Heart right ventricle (tissue), 16 donors: ENCODE results near the gene ANKH. TPM values are rescaled to one million over a fixed set of nuclear protein-coding genes. Genes with fewer than 3 reads are reported as not detected.

Source experiments
- ATAC-seq, 8 donors: fragments of 200-7000 bp; cut with Tn5 transposase; one replicate each; pipeline ENCODE4 v1.9.1; 2020; ENCODE audit warnings: mild to moderate bottlenecking in 8 of 8, moderate library complexity in 8 of 8, moderate number of reproducible peaks in 1 of 8
- DNase-seq, 2 donors: peaks; one replicate each; pipeline ENCODE4 v3.0.0-alpha.2; 2020
- H3K27ac ChIP-seq, 10 donors: fragments of 200-600 bp; sonication (generic) in 2 of 10; one replicate each; pipeline versions ENCODE4 v1.5.0 to v1.8.0; 2020 to 2022; ENCODE audit warnings: mild to moderate bottlenecking in 3 of 10
- H3K27me3 ChIP-seq, 7 donors: fragments of 200-600 bp; one replicate each; pipeline ENCODE4 v1.8.0; 2021 to 2022; ENCODE audit warnings: mild to moderate bottlenecking in 2 of 7
- H3K36me3 ChIP-seq, 9 donors: fragments of 200-600 bp; sonication (generic) in 1 of 9; one replicate each; pipeline versions ENCODE4 v1.5.0 to v1.8.0; 2020 to 2022; ENCODE audit warnings: mild to moderate bottlenecking in 2 of 9
- H3K4me1 ChIP-seq, 9 donors: fragments of 200-600 bp; sonication (generic) in 1 of 9; one replicate each; pipeline versions ENCODE4 v1.5.0 to v1.8.0; 2020 to 2022; ENCODE audit warnings: mild to moderate bottlenecking in 4 of 9
- H3K4me3 ChIP-seq, 10 donors: fragments of 200-600 bp; sonication (generic) in 2 of 10; one replicate each; pipeline versions ENCODE4 v1.5.0 to v1.8.0; 2020 to 2022; ENCODE audit warnings: mild to moderate bottlenecking in 7 of 10, moderate library complexity in 2 of 10
- H3K9me3 ChIP-seq, 11 donors: fragments of 200-600 bp in 10 of 11; sonication (generic) in 2 of 11; one replicate each; pipeline versions ENCODE4 v1.5.0 to v1.8.0; 2013 to 2022; ENCODE audit warnings: mild to moderate bottlenecking in 2 of 11, control low read depth in 1 of 11, moderate library complexity in 1 of 11
- CTCF ChIP-seq, 9 donors: fragments of 200-600 bp; sonication (generic) in 2 of 9; IDR thresholded peaks; one replicate each; pipeline versions ENCODE4 v1.5.0 to v1.8.0; 2021 to 2022; ENCODE audit warnings: antibody characterized with exemption in 9 of 9, mild to moderate bottlenecking in 5 of 9, moderate library complexity in 1 of 9
- WGBS, 2 donors: extraction: QIAGEN DNeasy Blood & Tissue Kit; methylation state at CpG; one replicate each; pipeline ENCODE4 v1.1.7; 2013; ENCODE audit warnings: inconsistent platforms in 1 of 2; 5-methylcytosine and 5-hydroxymethylcytosine counted together
- intact Hi-C, 10 donors: fragments of 100-400 bp; cut with DNase I; formaldehyde crosslinking; loops; one replicate each; pipeline versions ENCODE4 v1.11.1 to v1.14.2; 2022
- polyA plus RNA-seq, 2 donors: library from polyadenylated mRNA; stranded (reverse); fragments of 200-250 nt; gene quantifications; one replicate each; pipeline ENCODE4 v1.2.3, GENCODE V29; 2013
- total RNA-seq, 10 donors: library from RNA; stranded (reverse); fragmentation: NEBNext Ultra II Directional in 3 of 10; extraction: Animal tissue kit (Norgen Biotek cat#: 25700) in 3 of 10; gene quantifications; one replicate each; pipeline versions ENCODE4 v1.2.1 to v1.2.4, GENCODE V29; 2021 to 2023
- donor health status: Arrhythmogenic right ventricular cardiomyopathy.
- donor health status: ischemic (EF 13 %, LVEDD 7.1; RV severe dilation, severe dysfunction).
- donor health status: healthy with polysubstance abuse.
- donor health status: DM: no; HTN: yes; CAD: no.
- donor health status: DM: no; HTN: no; CAD: no.
- donor health status: ischemic (EF 25% LVEDD 6.9; RV normal size, moderate dysfunction).
- donor health status: ischemic (EF 25% LVEDD 5.7; RV mildly dilated, moderate dysfunction).
- donor health status: healthy.
- donor health status: DM: yes; HTN: yes; CAD: no.
- donor health status: Ischemic cardiomyopathy.
- donor health status: ischemic (EF 35%, LVEDD 5.7; RV mildly dilated, moderate dysfunction).
- donor health status: nonischemic (EF 11% LVEDD 7.7; RV severe dilation, severe dysfunction).
- donor health status: DM: yes; HTN: yes; CAD: no.
- donor health status: PGD.
- donor health status: ischemic (EF 29% LVEDD 5.4; RV normal size, mild dysfunction).
- donor health status: nonischemic (EF 23%, LVEDD 6.1; RV moderate dilation, normal function).

Gene ANKH
- total and polyA plus RNA-seq, 12 donors = 51.0 to 256 (median 192) TPM

DNA sequence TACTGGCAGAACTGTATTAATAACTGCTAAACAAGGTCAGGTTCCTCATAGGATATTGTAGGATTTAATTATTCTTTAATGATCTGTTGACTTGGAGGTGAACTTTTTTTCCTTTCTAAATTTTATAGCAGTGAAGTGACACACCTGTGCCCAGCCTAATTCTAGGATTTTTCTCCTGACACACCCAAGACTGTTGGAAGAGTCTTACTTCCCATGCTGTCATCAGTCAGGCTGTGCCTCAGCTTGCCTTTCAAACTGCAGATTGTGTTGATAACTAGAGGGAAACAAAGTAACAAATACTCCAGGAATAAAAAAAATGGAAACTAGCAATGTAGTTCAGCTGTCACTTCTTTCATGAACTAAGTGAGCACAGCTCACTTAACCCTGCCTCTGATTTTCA, 185.1 kb downstream of the ANKH start:
- H3K36me3 ChIP-seq = peaks cover 0 to 96% (median 40%) of the 10 kb centered on the region in 9 donors
- intact Hi-C loops = loop anchor here in 8 of 10 donors (5.0 to 10.0 kb wide), 5 partner anchors 41 to 328 kb away; no protein-coding TSS in a partner anchor
- H3K27ac ChIP-seq = peak overlapping the region in 6 of 10 donors; percentile 18 to 87 (median 60)
- DNase-seq (no peak), ATAC-seq (no peak)
- H3K27me3 ChIP-seq = no peaks in the 10 kb centered on the region
- H3K4me3 ChIP-seq = no peak overlapping the region
- peaks cover 0 to 10% (median 3%) of the 10 kb centered on the region in 11 donors for H3K9me3 ChIP-seq
- peaks cover 0 to 59% (median 20%) of the 10 kb centered on the region in 9 donors for H3K4me1 ChIP-seq
- no peak for TF ChIP-seq CTCF (IDR thresholded peaks at IDR 0.05)

DNA sequence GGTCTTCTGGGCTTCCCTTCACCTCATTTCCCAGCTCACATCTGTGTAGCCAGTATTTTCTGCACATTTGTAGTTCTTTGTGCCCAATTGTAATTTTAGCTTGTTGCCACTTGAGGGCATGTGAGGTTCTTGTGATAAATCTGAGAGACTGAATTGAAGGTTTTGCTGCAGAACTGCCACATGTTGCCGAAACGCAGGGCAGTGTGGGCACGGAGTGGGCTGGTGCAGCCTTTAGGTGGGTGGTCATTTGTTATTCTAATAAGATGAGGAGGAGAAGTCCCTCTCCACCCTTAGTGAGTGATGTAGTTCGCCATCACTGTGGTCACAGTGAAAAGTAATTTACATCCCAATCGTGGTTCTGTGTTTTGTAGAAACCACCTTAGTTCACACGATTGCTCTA, 185.8 kb downstream of the ANKH start:
- 41 to 44% methylated on average over 6 of the region's 6 CpGs for WGBS, 2 donors
- Histone ChIP-seq H3K4me3 (no peak overlapping the region), H3K9me3 (peaks cover 0 to 9% (median 3%) of the 10 kb centered on the region in 11 donors), H3K36me3 (peaks cover 0 to 96% (median 36%) of the 10 kb centered on the region in 9 donors), H3K27me3 (no peaks in the 10 kb centered on the region), H3K4me1 (peaks cover 0 to 66% (median 20%) of the 10 kb centered on the region in 9 donors), H3K27ac (peak overlapping the region in 7 of 10 donors; percentile 33 to 87 (median 70))
- peak in 1 of 2 donors; percentile 41 for DNase-seq
- peak in 8 of 9 donors; percentile 30 to 75 (median 68) for TF ChIP-seq CTCF (IDR thresholded peaks at IDR 0.05)
- ATAC-seq = peak; percentile 16 to 43 (median 38)
- intact Hi-C loops = loop anchor here in 8 of 10 donors (5.0 to 10.0 kb wide), 5 partner anchors 42 to 329 kb away; no protein-coding TSS in a partner anchor

DNA sequence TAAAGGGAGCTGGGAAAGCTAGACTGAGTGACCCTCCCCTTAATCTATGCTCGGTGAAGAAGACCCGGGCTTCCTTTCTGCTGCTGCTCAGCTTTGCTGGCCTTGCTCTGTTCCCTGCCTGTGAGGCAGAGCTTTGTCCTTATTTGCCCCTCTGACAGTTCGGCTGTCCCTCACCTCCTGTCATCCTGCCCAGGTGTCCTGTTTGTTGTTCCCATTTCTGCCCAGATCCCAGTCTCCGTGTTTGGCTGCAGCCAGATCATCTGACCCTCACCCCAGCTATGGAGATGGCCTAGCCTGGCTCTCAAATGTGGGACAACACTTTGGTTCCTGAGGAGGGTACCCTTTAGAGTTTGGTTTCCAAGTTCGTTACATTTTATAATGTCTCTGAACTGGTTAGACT, 186.8 kb downstream of the ANKH start:
- Histone ChIP-seq H3K27ac (peak overlapping the region; percentile 33 to 87 (median 70)), H3K36me3 (peaks cover 0 to 96% (median 26%) of the 10 kb centered on the region in 9 donors), H3K9me3 (no peaks in the 10 kb centered on the region), H3K4me1 (peaks cover 0 to 76% (median 27%) of the 10 kb centered on the region in 9 donors), H3K4me3 (no peak overlapping the region), H3K27me3 (no peaks in the 10 kb centered on the region)
- intact Hi-C loops = loop anchor here in 8 of 10 donors (5.0 to 10.0 kb wide), 5 partner anchors 43 to 330 kb away; no protein-coding TSS in a partner anchor
- 43 to 57% methylated on average over 5 of the region's 5 CpGs for WGBS, 2 donors
- TF ChIP-seq CTCF (IDR thresholded peaks at IDR 0.05) = no peak
- peak; percentile 14 to 69 (median 60) for ATAC-seq
- DNase-seq = peak in 1 of 2 donors; percentile 30

DNA sequence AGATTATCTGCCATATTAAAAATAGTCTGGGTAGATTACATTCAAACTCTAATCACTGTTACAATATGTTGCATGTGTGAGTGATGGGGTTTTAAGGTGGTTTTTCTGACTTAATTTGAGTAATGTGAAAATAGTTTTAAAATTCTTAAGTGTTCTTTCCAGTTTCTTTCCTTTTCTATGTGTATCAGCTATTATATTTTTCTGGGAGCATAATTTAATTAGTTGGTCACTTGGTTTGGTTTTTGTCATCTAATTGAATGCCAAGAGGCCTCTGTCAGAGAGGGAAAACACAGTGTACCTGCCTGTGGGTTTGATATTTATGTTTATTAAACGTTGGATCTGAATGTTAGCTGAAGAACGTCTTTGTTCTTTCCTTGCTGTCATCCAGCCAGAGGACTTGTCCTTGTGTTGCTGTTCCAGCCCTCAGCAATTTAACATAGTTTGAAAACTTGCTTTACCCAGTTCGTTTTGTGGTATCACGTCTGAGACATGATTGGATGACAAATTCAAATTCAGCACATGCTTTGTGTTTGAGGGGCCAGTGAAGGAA, 187.6 kb downstream of the ANKH start:
- intact Hi-C loops = loop anchor here in 2 of 10 donors (10.0 kb wide), 2 partner anchors 321 to 331 kb away; no protein-coding TSS in a partner anchor
- peaks cover 0 to 95% (median 20%) of the 10 kb centered on the region in 9 donors for H3K36me3 ChIP-seq

More for the DNA sequence above, 187.6 kb downstream of the ANKH start:
- Histone ChIP-seq H3K4me1 (peaks cover 0 to 83% (median 33%) of the 10 kb centered on the region in 9 donors), H3K27me3 (no peaks in the 10 kb centered on the region), H3K4me3 (no peak overlapping the region), H3K9me3 (no peaks in the 10 kb centered on the region), H3K27ac (peak overlapping the region; percentile 33 to 87 (median 70))
- ATAC-seq (peak in 1 of 8 donors; percentile 18), DNase-seq (no peak)
- 43 to 56% methylated on average over 4 of the region's 4 CpGs for WGBS, 2 donors
- no peak for TF ChIP-seq CTCF (IDR thresholded peaks at IDR 0.05)
